Transverse colon (tissue), 4 donors: ENCODE data around the gene FGD5. TPM values are rescaled to one million over a fixed set of nuclear protein-coding genes. Genes with fewer than 3 reads are reported as not detected.
A peak's percentile ranks its signal among the peaks of the same experiment; 100 is the strongest.
"Not testable (repeated sequence)": the region's sequence is repeated elsewhere in the genome, so short reads cannot be mapped to it uniquely, and the experiment has no call there.

Experiments
- DNase-seq: peaks from one replicate; pipeline ENCODE4 v3.0.0-alpha.2; 2019
- H3K27ac ChIP-seq, 4 donors: fragments of 200-600 bp; sonication (generic); 2 replicates each; pipeline ENCODE4 v1.5.1; 2016 to 2018; ENCODE audit warnings: inconsistent platforms in 4 of 4
- H3K27me3 ChIP-seq: fragments of 200-600 bp; sonication (generic); 2 replicates; pipeline ENCODE4 v1.5.1; 2017; ENCODE audit warnings: inconsistent platforms
- H3K36me3 ChIP-seq, 4 donors: fragments of 200-600 bp; sonication (generic); 2 replicates each; pipeline ENCODE4 v1.5.1; 2017 to 2019; ENCODE audit warnings: inconsistent platforms in 4 of 4
- H3K4me1 ChIP-seq, 4 donors: fragments of 200-600 bp; sonication (generic); 2 replicates each; pipeline ENCODE4 v1.5.1; 2017 to 2020; ENCODE audit warnings: inconsistent platforms in 4 of 4
- H3K4me3 ChIP-seq, 4 donors: fragments of 200-600 bp; sonication (generic); 1 replicate in 1 of 4; 2 replicates in 3 of 4; pipeline versions ENCODE4 v1.5.1 to v1.6.1; 2017 to 2019; ENCODE audit warnings: inconsistent platforms in 4 of 4
- H3K9me3 ChIP-seq, 2 donors: fragments of 200-600 bp; sonication (generic); 2 replicates each; pipeline ENCODE4 v1.5.1; 2017 to 2019; ENCODE audit warnings: inconsistent platforms in 2 of 2
- EP300 ChIP-seq: sonication (generic); formaldehyde crosslinking; IDR thresholded peaks from one replicate; pipeline ENCODE4 v1.6.1; 2017; ENCODE audit warnings: antibody characterized with exemption, low read depth
- POLR2A ChIP-seq: fragments of 450-650 bp; IDR thresholded peaks from one replicate; pipeline ENCODE4 v1.6.1; 2016; ENCODE audit warnings: antibody characterized with exemption, mild to moderate bottlenecking, moderate library complexity
- POLR2AphosphoS5 ChIP-seq, 3 donors: sonication (generic); formaldehyde crosslinking; IDR thresholded peaks; one replicate each; pipeline ENCODE4 v1.6.1; 2016; ENCODE audit warnings: antibody characterized with exemption in 3 of 3
- WGBS, 2 donors: methylation state at CpG; one replicate each; pipeline ENCODE4 v1.1.5; 2018; ENCODE audit warnings: low coverage in 1 of 2; 5-methylcytosine and 5-hydroxymethylcytosine counted together
- in situ Hi-C, 4 donors: fragments of 200-750 bp; cut with MboI; loops; one replicate each; pipeline versions ENCODE4 v1.15.0 to v1.15.1; 2017; ENCODE audit warnings: low sequenced_read_pairs in 3 of 4, low pct_ligation_motif_present in 1 of 4, low pct_unique_long_range_greater_than_20kb in 1 of 4
- intact Hi-C: fragments of 100-400 bp; cut with DNase I; formaldehyde crosslinking; loops from one replicate; pipeline ENCODE4 v1.15.1; 2023; ENCODE audit warnings: low total_unique reads
- total RNA-seq, 4 donors: library from RNA; depleted of rRNA; stranded (reverse); fragments of >200 nt; gene quantifications; one replicate each; pipeline ENCODE4 v1.1.0, GENCODE V29; 2016
- TF ChIP-seq, protein P1 (sequence below), 5 experiments: fragments of 200-600 bp in 3 of 5; fragments of 450-650 bp in 2 of 5; sonication (generic) in 3 of 5; IDR thresholded peaks; 1 replicate in 2 of 5; 2 replicates in 3 of 5; pipeline ENCODE4 v1.5.1; 2016 to 2017; ENCODE audit warnings: antibody characterized with exemption in 5 of 5, inconsistent platforms in 3 of 5, mild to moderate bottlenecking in 2 of 5, moderate library complexity in 1 of 5

FGD5 gene
- total RNA-seq, 4 donors from 2014 or later = 5.6 to 15.9 (median 10.2) TPM

DNA sequence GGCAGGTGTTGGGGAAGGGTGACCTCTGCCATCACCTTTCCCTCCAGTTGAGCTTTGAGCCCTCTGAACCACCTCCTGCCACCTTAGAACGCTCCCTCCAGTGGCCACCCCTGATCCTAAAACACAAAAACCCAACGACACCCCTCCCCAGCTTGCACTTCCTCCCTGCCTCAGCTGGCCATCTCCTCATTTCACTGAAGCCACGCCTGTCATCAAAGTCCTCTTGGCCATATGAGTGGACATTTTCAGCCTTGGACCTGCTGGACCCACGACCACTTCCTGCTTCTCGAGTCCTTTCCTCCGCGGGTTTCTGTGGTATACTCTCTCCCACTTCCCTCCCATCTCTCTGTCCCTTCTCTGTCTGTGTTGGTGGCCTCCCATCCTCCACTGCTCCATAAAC, 80.2 kb downstream of the FGD5 start:
- in situ Hi-C loops (no loop called here), intact Hi-C loops (no loop called here)
- WGBS, 2 donors = 52% methylated on average over 7 of the region's 7 CpGs; no CpG with 5 or more reads in 1 of the 2 donors
- Histone ChIP-seq H3K36me3 (no peaks in the 10 kb centered on the region), H3K4me3 (no peak overlapping the region), H3K9me3 (no peaks in the 10 kb centered on the region), H3K27me3 (no peaks in the 10 kb centered on the region), H3K4me1 (no peaks in the 10 kb centered on the region), H3K27ac (no peak overlapping the region)
- TF ChIP-seq POLR2A (no peak), EP300 (no peak), POLR2AphosphoS5 (IDR thresholded peaks at IDR 0.05) (no peak)
- TF ChIP-seq, protein P1, sequence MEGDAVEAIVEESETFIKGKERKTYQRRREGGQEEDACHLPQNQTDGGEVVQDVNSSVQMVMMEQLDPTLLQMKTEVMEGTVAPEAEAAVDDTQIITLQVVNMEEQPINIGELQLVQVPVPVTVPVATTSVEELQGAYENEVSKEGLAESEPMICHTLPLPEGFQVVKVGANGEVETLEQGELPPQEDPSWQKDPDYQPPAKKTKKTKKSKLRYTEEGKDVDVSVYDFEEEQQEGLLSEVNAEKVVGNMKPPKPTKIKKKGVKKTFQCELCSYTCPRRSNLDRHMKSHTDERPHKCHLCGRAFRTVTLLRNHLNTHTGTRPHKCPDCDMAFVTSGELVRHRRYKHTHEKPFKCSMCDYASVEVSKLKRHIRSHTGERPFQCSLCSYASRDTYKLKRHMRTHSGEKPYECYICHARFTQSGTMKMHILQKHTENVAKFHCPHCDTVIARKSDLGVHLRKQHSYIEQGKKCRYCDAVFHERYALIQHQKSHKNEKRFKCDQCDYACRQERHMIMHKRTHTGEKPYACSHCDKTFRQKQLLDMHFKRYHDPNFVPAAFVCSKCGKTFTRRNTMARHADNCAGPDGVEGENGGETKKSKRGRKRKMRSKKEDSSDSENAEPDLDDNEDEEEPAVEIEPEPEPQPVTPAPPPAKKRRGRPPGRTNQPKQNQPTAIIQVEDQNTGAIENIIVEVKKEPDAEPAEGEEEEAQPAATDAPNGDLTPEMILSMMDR (IDR thresholded peaks at IDR 0.05) = no peak
- DNase-seq = no peak

DNA sequence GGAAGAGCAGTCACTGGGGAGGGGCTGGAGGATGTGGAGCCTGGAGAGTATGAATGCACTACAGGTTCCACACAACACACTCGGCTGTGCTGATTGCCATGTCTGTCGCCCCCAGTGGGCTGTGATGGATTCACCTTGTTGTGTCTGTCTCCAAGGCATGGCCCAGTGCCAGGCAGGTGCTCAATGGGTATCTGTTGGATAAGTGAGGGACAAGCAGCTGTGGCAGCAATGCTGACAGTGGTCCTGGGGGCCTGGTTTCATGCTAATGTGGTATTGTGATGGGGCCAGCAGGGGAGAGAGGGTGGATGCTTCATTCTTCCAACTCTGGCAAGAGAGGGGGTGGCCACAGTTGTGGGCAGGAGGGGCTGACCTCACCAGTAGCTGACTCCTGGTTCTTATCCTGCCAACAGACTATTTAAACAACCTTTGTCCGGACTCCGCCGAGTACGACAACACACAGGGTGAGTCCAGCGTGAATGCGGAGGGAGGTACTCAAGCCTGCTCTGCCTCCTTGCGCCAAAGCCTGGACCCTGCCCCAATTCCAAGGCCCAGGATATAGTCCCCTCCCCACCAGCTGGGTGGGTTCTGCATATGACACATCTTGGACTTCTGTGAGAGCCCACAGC, 81.3 kb downstream of the FGD5 start:
- WGBS, 2 donors = 61% methylated on average over 9 of the region's 9 CpGs; no CpG with 5 or more reads in 1 of the 2 donors
- intact Hi-C loops = no loop called here
- TF ChIP-seq, protein P1 (IDR thresholded peaks at IDR 0.05) = no peak
- TF ChIP-seq EP300 (no peak), POLR2A (no peak), POLR2AphosphoS5 (IDR thresholded peaks at IDR 0.05) (no peak)
- Histone ChIP-seq H3K4me1 (no peaks in the 10 kb centered on the region), H3K9me3 (no peaks in the 10 kb centered on the region), H3K4me3 (no peak overlapping the region), H3K27ac (no peak overlapping the region), H3K36me3 (no peaks in the 10 kb centered on the region), H3K27me3 (no peaks in the 10 kb centered on the region)
- in situ Hi-C loops = loop anchor here in 1 of 4 donors (25.0 kb wide), 1 partner anchor 388 kb away; no protein-coding TSS in a partner anchor
- DNase-seq = peak; percentile 44

DNA sequence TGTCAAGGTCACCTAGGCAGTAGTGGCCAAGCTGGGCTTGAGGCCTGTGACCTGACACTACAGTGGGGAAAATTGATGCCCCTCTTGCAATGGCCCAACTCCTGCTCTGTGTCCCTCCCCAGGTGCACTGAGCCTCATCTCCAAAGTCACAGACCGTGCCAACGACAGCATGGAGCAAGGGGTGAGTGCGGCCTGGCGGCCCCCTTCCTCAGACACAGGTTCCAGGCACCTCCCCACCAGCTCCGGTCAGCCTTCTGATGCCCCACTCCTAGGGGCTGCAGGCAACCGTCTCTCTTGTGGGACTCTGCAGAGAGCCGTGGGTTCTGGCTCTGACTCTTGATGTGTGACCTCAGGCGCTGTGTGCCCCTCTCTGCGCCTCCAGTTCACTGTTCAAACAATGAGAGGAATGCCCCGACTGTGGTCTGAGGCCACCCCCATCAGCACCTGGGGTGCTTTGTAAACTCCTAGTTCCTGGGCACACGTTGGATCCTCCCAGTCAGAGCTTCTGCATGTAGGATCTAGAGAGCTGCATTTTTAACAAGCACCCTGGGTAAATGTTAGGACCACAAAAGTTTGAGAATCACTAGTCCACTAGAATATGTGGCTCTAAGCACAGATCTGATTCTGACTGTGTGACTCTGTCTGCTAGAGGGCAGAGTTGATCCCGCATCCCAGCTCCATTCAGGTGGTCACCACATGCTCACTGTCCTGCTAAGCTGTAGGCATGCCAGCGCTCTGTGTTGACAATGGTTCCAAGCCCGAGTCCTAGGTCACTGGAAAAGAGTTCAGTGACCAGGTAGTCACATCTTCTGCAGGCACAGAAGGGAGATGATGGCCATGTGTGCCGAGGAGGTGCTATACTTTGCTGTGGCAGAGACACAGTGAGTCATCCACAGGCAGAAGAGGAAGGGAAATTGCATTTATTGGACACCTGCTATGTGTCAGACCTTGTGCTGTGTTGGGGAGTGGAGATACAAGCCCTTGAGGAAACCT, 82.4 kb downstream of the FGD5 start:
- intact Hi-C loops (no loop called here), in situ Hi-C loops (loop anchor here in 1 of 4 donors (25.0 kb wide), 1 partner anchor 389 kb away; no protein-coding TSS in a partner anchor)
- Histone ChIP-seq H3K36me3 (no peaks in the 10 kb centered on the region), H3K4me1 (no peaks in the 10 kb centered on the region), H3K27me3 (no peaks in the 10 kb centered on the region), H3K4me3 (no peak overlapping the region), H3K27ac (peak overlapping the region in 1 of 4 donors; percentile 48), H3K9me3 (no peaks in the 10 kb centered on the region)
- DNase-seq = no peak
- 64 to 82% methylated on average over 4 to 15 of the region's 15 CpGs for WGBS, 2 donors
- TF ChIP-seq EP300 (no peak), POLR2A (no peak), POLR2AphosphoS5 (IDR thresholded peaks at IDR 0.05) (no peak)
- TF ChIP-seq, protein P1 (IDR thresholded peaks at IDR 0.05) = no peak

DNA sequence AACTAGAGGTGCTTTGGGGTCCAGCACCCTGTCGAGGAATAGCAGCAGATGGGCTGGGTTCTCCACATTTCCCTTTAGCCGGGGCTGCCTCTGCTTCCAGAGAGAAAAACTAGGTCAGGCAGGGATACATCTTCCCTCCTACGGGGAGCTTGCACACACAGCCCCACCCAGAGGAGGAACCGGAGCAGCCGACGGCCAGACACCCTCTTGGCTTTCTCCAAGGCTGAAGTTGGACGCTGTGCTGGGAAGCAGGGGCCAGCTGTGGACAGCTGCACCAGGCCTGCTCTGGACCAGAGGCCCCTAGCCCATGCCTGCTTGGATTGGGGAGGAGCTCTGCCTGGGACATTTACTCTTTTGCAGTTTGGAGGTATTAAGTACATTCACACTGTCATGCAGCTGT, 84.0 kb downstream of the FGD5 start:
- peak; percentile 52 for DNase-seq
- H3K9me3 ChIP-seq = no peaks in the 10 kb centered on the region
- in situ Hi-C loops (loop anchor here in 1 of 4 donors (25.0 kb wide), 1 partner anchor 390 kb away; no protein-coding TSS in a partner anchor), intact Hi-C loops (no loop called here)
- peak overlapping the region; percentile 7 to 48 (median 31) for H3K27ac ChIP-seq
- no peak overlapping the region for H3K4me3 ChIP-seq
- TF ChIP-seq POLR2AphosphoS5 (IDR thresholded peaks at IDR 0.05) (peak in 2 of 3 donors; percentile 50 to 62), POLR2A (no peak)
- no peaks in the 10 kb centered on the region for H3K36me3 ChIP-seq
- peaks cover 0 to 2% (median 0%) of the 10 kb centered on the region in 4 donors for H3K4me1 ChIP-seq
- no peaks in the 10 kb centered on the region for H3K27me3 ChIP-seq
- 15% methylated on average over 7 of the region's 7 CpGs; no CpG with 5 or more reads in 1 of the 2 donors for WGBS, 2 donors

DNA sequence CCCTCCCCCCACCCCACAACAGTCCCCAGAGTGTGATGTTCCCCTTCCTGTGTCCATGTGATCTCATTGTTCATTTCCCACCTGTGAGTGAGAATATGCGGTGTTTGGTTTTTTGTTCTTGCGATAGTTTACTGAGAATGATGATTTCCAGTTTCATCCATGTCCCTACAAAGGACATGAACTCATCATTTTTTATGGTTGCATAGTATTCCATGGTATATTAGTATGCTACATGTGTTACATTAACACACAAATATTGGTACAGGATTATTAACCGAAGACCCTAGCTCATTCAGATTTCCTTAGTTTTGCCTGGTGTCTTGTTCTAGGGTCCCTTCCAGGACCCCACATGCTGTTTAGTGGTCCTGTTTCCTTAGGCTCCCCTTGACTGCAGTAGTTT, 84.7 kb downstream of the FGD5 start:
- 93 to 100% methylated on average over 2 to 3 of the region's 3 CpGs for WGBS, 2 donors
- H3K36me3 ChIP-seq, H3K4me3 ChIP-seq, H3K27ac ChIP-seq, intact Hi-C loops, H3K9me3 ChIP-seq, DNase-seq, H3K27me3 ChIP-seq, H3K4me1 ChIP-seq: not testable (repeated sequence)
- in situ Hi-C loops = loop anchor here in 1 of 4 donors (25.0 kb wide), 1 partner anchor 391 kb away; no protein-coding TSS in a partner anchor
